Common myeloid progenitor, CD34-positive (primary cell): Measurements from ENCODE around the gene SCN4B.

Experiments used
- CTCF ChIA-PET: fragments of 350-600 bp; sonication (Branson Sonifier 250); formaldehyde crosslinking; loops from one replicate; lab custom pipeline; 2021; ENCODE audit warnings: antibody characterized with exemption; lab: Charles Lee
- POLR2A ChIA-PET: fragments of 350-600 bp; sonication (Branson Sonifier 250); formaldehyde crosslinking; loops from one replicate; lab custom pipeline; 2021; ENCODE audit warnings: antibody characterized with exemption; lab: Charles Lee
- DNase-seq, 3 donors: peaks; one replicate each; pipeline versions ENCODE4 v3.0.0 to v3.0.0-alpha.2; 2013
- H3K27ac ChIP-seq, 2 experiments: 1 replicate in 1 of 2; 2 replicates in 1 of 2; pipeline ENCODE4 v1.7.0; 2013; ENCODE audit warnings: inconsistent platforms in 2 of 2, low read length in 2 of 2, mild to moderate bottlenecking in 2 of 2, low read depth in 1 of 2, moderate library complexity in 1 of 2; ENCODE audit not compliant: severe bottlenecking in 2 of 2, insufficient read depth in 1 of 2, poor library complexity in 1 of 2
- H3K27me3 ChIP-seq, 5 experiments: replicated peaks in 2 of 5; 1 replicate in 3 of 5; 2 replicates in 2 of 5; pipeline versions ENCODE4 v1.6.1 to v1.7.0; 2013; ENCODE audit warnings: low read length in 4 of 5, mild to moderate bottlenecking in 2 of 5, moderate library complexity in 2 of 5, inconsistent platforms in 1 of 5; ENCODE audit not compliant: insufficient read depth in 5 of 5, control insufficient read depth in 4 of 5
- H3K36me3 ChIP-seq, 4 experiments: 1 replicate in 2 of 4; 2 replicates in 2 of 4; pipeline versions ENCODE4 v1.6.1 to v1.7.0; 2013; ENCODE audit warnings: low read length in 3 of 4, control low read depth in 1 of 4, mild to moderate bottlenecking in 1 of 4; ENCODE audit not compliant: control insufficient read depth in 4 of 4, insufficient read depth in 4 of 4
- H3K4me1 ChIP-seq, 4 experiments: 1 replicate in 3 of 4; 2 replicates in 1 of 4; pipeline versions ENCODE4 v1.6.1 to v1.7.1; 2013; ENCODE audit warnings: low read length in 3 of 4, mild to moderate bottlenecking in 3 of 4, control low read depth in 1 of 4, inconsistent platforms in 1 of 4, moderate library complexity in 1 of 4; ENCODE audit not compliant: control insufficient read depth in 4 of 4, insufficient read depth in 4 of 4; ENCODE audit errors: control extremely low read depth in 1 of 4
- H3K4me3 ChIP-seq, 7 experiments: 1 replicate in 4 of 7; 2 replicates in 3 of 7; pipeline versions ENCODE4 v1.5.1 to v1.7.0; 2013; ENCODE audit warnings: mild to moderate bottlenecking in 7 of 7, low read length in 6 of 7, moderate library complexity in 6 of 7, inconsistent platforms in 2 of 7, low read depth in 2 of 7, control low read depth in 1 of 7; ENCODE audit not compliant: insufficient read depth in 4 of 7, control insufficient read depth in 1 of 7; ENCODE audit errors: extremely low read depth in 1 of 7
- H3K9me3 ChIP-seq, 5 experiments: 1 replicate in 4 of 5; 2 replicates in 1 of 5; pipeline versions ENCODE4 v1.6.1 to v1.7.1; 2013; ENCODE audit warnings: low read length in 4 of 5, mild to moderate bottlenecking in 2 of 5, inconsistent platforms in 1 of 5, low read depth in 1 of 5, moderate library complexity in 1 of 5; ENCODE audit not compliant: control insufficient read depth in 4 of 5, insufficient read depth in 2 of 5; ENCODE audit errors: control extremely low read depth in 1 of 5
- WGBS: methylation state at CpG from one replicate; pipeline ENCODE4 v1.1.5; 2013; ENCODE audit not compliant: insufficient coverage; 5-methylcytosine and 5-hydroxymethylcytosine counted together

Gene SCN4B

DNA sequence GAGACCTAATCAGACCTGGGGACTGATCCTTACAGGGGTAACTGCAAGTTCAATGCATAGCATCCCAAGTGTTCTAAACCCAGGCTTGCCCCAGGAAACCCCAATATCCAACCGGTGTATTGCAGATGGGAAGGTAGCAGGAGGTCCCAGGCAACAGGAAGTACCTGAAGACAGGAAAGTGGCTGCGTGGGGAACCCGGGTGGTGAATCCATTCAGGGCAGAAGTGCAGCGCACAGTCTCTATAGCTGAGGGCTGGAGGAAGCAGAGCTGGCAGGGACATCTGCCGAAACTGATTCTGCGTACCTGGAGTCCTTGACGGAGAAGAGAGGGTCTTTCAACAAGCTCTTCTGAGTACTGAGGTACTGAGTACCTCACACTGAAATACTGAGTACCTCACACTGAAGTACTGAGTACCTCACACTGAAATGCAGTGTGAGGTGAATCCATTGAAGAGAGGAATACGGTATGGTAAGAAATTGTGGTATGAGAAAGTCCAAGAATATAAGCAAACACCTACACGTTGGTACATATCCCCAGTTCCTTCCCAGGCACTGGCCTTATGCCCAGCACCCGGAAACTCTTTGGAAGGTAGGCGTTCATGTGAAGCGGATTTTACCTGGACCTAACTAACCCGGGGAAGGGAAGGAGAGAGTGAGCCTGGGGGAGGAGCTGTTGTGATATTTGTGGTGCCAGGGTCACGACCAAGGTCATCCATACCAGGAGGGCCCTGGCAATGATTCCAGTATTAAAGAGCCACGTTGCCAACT is 20.1 kb downstream of the SCN4B start:
- CTCF ChIA-PET = interaction anchor here (0.5 to 2.8 kb wide), 5 partner anchors 11 to 152 kb away, joined by 3 to 13 read pairs (median 3); no protein-coding TSS in a partner anchor
- Histone ChIP-seq H3K9me3 (no peaks in the 10 kb centered on the region), H3K36me3 (no peaks in the 10 kb centered on the region), H3K4me3 (no peak overlapping the region), H3K4me1 (no peaks in the 10 kb centered on the region), H3K27ac (no peak overlapping the region), H3K27me3 (peaks cover 0 to 6% (median 0%) of the 10 kb centered on the region in 5 experiments)
- POLR2A ChIA-PET = no interaction called here
- 86% methylated on average over 14 of the region's 15 CpGs for WGBS
- no peak for DNase-seq

DNA sequence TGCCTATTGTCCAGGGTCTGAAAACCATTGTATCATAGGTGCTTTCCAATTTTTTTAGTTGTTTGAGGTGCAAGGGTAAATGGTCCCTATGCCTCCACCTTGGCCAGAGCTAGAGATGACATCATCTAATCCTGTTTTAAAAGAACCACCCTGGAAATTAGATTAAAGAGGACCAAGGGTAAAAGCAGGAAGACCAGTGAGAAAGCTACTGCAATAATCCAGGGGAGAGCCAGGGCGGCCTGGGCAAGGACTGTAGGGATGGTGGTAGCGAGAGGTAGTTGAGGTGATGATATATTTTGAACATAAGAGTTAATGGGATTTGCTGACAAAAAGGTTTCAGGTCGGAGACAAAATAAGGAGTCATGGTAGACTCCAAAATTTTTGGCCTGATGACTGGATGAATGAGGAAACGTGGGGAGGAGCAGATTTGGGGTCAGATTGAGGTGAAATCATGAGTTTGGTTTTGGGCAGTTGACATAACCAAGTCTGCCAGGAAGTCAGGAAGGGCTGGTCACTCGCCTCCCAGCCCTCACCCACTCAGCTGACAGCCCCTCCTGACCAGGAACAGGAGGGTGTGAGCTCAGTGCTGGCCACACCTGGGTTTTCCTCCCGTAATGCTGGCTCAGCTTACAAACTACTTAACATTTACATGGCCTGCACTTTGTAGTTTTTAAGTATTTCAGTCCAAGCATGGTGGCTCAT is 23.0 kb downstream of the SCN4B start:
- DNase-seq = no peak
- peaks cover 0 to 4% (median 0%) of the 10 kb centered on the region in 5 experiments for H3K27me3 ChIP-seq
- ChIA-PET CTCF (interaction anchor here (1.1 kb wide), 1 partner anchor 29 kb away, joined by 3 read pairs; no protein-coding TSS in a partner anchor), POLR2A (no interaction called here)
- WGBS = 81% methylated on average over 5 of the region's 6 CpGs
- H3K36me3 ChIP-seq = no peaks in the 10 kb centered on the region
- no peak overlapping the region for H3K4me3 ChIP-seq
- H3K4me1 ChIP-seq = no peaks in the 10 kb centered on the region
- no peaks in the 10 kb centered on the region for H3K9me3 ChIP-seq
- H3K27ac ChIP-seq = no peak overlapping the region

DNA sequence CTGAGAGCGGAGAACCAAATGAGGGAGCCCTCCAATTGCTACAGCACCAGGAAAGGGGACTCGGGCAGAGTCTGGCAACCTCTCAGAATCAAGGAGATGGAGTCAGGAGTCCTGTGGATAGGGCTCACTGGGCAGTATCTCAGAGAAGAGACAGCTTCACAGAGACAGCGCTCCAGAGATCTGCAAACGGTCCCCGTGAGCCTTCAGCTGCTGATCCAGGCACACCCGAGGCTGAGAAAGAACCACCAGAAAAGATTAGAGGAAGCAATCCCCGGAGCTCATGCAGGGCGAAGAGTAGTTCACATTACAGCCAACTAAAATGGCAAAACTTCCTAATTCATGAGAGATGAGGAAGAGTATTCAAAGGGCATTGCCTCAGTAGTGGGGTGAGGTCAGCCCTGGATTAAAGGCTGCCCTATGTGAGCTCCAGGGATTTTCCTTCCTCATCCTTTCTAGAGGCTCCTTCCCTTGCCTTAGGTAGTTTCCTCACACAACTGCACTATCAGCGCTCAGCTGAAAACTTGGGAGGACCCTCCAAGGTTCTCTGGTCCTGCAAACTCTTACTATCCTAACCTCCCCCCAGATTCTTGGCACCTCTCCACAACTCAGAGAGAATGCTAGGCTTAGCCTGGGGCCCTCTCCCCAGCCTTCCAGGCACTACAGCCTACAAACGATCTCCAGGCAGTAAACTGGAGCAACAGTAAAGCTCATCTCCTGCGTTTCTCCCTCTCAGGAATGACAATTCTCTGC is 23.7 kb downstream of the SCN4B start:
- no peak for DNase-seq
- POLR2A ChIA-PET = no interaction called here
- Histone ChIP-seq H3K9me3 (no peaks in the 10 kb centered on the region), H3K27me3 (peaks cover 0 to 4% (median 0%) of the 10 kb centered on the region in 5 experiments), H3K27ac (no peak overlapping the region), H3K4me1 (no peaks in the 10 kb centered on the region), H3K4me3 (no peak overlapping the region), H3K36me3 (no peaks in the 10 kb centered on the region)
- CTCF ChIA-PET = interaction anchor here (1.1 kb wide), 1 partner anchor 29 kb away, joined by 3 read pairs; no protein-coding TSS in a partner anchor
- 82% methylated on average over 8 of the region's 11 CpGs for WGBS

DNA sequence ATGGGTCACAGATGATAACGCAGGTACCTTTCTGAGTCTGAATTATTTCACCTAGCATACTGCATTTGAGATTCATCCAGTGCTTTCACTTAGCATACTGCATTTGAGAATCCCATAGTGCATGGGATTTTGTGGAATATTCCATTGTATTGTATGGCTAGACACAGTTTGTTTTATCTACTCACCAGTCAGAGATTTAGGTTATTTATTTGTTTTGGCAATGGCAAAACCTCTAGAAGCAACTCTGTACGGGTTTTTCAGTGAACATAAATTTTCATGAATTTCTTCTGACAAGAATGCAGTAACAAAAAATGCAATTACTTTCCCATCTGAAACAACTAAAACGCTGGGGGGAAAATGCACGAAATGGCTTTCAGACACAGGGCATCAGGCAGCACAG is 24.3 kb downstream of the SCN4B start:
- 67% methylated on average over 3 of the region's 4 CpGs for WGBS
- CTCF ChIA-PET = no interaction called here
- peaks cover 0 to 4% (median 0%) of the 10 kb centered on the region in 5 experiments for H3K27me3 ChIP-seq
- H3K9me3 ChIP-seq = no peaks in the 10 kb centered on the region
- H3K36me3 ChIP-seq = no peaks in the 10 kb centered on the region
- DNase-seq = no peak
- POLR2A ChIA-PET = no interaction called here
- H3K27ac ChIP-seq = no peak overlapping the region
- no peaks in the 10 kb centered on the region for H3K4me1 ChIP-seq
- H3K4me3 ChIP-seq = no peak overlapping the region

DNA sequence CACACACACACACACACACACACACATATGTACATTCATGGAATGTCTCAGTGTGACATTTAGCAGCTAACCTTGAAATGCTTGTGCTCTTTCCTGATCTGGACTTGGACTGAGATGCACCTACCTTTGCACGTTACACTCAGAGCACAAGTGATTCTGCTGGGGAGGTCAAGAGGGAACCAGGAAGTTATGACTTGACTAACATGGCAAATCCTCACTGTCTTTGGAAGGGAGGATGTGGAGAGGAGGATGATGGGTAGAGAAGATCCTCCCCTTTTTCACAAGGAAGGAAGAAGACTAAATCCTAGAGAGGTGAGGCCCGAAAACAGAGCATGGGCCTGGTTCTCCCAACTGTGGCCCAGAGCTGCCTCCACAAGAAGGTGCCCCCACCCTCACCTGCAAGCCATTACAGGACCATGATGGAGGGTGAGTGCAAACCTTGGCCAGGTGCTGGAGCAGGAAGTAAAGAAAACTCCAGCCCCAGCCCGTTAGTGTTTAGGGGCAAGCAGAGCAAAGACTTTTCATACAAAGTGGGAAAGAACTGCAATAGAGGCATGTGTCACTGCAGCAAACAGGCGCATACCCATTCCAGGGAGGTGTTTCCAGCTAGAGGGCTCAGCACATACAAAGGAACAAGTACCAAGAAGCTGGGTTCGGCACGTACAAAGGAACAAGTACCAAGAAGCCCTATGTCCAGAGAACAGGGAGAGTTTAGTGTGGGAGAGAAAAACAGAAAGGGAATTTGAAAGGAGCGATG is 26.4 kb downstream of the SCN4B start:
- ChIA-PET CTCF (interaction anchor here (1.0 to 2.2 kb wide), 4 partner anchors 12 to 187 kb away, joined by 3 to 5 read pairs (median 4); no protein-coding TSS in a partner anchor), POLR2A (no interaction called here)
- Histone ChIP-seq H3K4me3 (no peak overlapping the region), H3K4me1 (no peaks in the 10 kb centered on the region), H3K9me3 (no peaks in the 10 kb centered on the region), H3K27me3 (peaks cover 0 to 2% (median 0%) of the 10 kb centered on the region in 5 experiments), H3K27ac (no peak overlapping the region), H3K36me3 (no peaks in the 10 kb centered on the region)
- WGBS = 92% methylated on average over 7 of the region's 7 CpGs
- DNase-seq = no peak

DNA sequence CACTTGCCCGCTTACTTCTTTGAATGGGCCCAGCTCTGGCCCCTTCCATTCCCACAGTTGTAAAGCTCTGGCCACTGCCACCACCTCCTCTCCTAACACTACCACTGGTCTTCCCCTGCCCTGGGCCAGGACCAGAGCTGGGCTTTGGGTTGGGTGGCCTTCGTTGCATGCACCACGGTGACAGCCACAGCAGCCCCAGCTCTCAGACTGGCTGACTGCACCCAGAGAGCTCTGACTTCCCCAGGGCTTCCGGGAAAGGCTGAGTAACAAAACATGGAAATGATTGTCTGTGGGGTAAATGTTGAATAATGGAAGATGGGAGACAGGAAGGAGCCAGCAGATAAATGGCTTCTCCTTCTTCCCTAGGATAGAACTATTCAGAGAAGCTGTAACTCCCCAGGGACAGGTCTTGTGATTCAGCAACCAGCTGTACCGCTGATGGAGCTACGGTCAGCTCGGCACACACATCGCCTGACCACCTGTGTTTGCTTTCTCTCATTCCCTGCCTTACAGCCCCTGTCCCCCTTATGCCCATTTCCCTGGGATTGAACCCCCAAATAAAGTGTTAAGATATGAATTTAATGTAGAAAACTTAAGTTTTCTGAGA is 27.6 kb downstream of the SCN4B start:
- Histone ChIP-seq H3K9me3 (peaks cover 0 to 6% (median 0%) of the 10 kb centered on the region in 5 experiments), H3K36me3 (no peaks in the 10 kb centered on the region), H3K4me3 (no peak overlapping the region), H3K27me3 (peaks cover 0 to 2% (median 0%) of the 10 kb centered on the region in 5 experiments), H3K4me1 (no peaks in the 10 kb centered on the region), H3K27ac (no peak overlapping the region)
- CTCF ChIA-PET = interaction anchor here (0.8 to 2.2 kb wide), 4 partner anchors 9 to 45 kb away, joined by 3 to 5 read pairs (median 3); no protein-coding TSS in a partner anchor
- 96% methylated on average over 8 of the region's 8 CpGs for WGBS
- DNase-seq = no peak
- POLR2A ChIA-PET = no interaction called here
